NCI-H1694 (cell line): ENCODE results near the gene RSPRY1.
A peak's percentile ranks its signal among the peaks of the same experiment; 100 is the strongest.

Experiments
- DNase-seq: peaks from one replicate; lab custom pipeline; 2025; lab: John Stamatoyannopoulos, UW

The RSPRY1 gene

DNA sequence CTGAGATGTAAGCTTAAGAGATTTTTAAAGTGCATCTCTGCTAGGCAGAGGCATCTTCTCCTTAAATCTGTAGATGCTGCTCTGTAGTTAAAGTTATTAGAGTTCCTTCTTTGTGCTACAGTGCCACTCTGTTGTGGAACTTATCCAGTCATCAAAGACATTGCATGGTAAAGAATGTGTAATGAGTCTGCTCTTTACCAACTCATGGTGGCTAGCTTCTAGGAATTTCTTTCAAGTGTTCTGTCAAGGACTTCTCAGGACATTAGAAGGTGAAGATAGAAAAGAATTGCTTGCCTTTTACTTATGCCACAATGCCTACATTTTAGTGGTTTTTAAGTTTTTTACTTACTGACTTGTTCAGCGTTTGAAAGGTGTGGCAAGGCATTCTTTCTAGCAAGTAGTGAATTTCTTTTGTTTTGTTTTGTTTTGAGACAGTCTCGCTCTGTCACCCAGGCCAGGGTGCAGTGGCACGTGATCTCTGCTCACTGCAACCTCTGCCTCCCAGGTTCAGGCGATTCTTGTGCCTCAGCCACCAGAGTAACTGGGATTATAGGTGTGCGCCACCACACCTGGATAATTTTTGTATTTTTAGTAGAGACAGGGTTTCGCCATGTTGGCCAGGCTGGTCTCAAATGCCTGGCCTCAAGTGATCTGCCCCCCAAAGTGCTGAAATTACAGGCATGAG, 38.7 kb downstream of the RSPRY1 start:
- DNase-seq: no peak

DNA sequence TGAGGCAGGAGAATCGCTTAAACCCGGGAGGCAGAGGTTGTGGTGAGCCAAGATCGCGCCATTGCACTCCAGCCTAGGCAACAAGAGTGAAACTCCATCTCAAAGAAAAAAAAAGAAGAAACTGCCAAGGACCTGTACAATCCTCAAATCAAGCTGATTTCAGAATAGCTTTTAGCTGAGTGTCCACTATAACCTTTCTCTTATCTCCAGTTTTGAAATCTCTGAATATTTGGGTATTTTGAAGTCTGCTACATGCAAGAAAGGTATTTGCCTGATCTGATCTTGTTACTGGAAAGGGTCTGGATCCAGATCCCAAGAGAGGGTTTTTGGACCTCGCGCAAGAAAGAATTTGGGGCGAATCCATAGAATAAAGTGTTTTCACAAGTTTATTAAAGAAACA, 39.8 kb downstream of the RSPRY1 start:
- no peak for DNase-seq

- no peak for DNase-seq
These were observed 40.8 kb downstream of the RSPRY1 start for GRCh38 chr16:57226701-57227621.

DNA sequence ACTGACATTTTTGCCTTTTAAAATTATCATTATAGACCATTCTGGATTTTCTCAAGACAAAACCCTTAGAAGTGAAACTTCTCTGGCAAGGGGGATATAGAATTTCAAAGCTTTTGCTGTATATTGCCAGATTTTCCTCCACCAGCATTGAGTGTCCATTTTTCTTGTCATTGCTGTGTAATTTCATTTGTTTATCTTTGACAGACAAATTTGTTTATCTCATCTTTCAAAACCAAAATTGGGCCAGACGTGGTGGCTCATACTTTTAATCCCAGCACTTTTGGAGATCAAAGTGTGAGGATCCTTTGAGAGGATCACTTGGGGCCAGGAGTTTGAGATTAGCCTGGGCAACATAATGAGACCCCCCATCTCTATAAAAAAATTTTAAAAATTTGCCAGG, 43.0 kb downstream of the RSPRY1 start:
- no peak for DNase-seq

DNA sequence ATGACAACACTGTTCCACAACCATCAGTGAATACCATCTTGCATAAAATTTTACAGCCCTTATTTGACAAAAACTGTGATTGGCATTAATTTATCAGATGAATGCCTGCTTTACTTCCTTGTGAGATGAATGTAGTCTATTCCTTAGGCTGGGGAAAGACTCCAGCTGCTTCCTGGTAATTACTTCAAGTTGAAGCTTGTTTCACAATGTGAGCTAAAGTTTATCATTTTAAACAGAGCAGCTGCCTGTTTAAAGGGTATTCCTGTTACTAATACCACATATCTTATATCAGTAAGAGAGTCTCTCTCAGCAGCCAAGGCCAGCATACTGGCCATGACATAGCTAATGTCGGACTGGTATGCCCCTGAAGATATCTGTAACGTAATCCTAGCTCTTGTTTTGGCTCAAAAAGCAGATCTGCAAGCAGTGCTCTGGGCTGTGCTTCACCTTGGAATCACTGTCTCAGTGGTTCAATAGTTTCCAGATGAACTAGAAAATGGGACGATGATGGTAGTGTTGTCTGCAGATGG, 45.8 kb downstream of the RSPRY1 start:
- no peak for DNase-seq

GRCh38 chr16:57233944-57234706, 48.0 kb downstream of the RSPRY1 start:
- DNase-seq: no peak

DNA sequence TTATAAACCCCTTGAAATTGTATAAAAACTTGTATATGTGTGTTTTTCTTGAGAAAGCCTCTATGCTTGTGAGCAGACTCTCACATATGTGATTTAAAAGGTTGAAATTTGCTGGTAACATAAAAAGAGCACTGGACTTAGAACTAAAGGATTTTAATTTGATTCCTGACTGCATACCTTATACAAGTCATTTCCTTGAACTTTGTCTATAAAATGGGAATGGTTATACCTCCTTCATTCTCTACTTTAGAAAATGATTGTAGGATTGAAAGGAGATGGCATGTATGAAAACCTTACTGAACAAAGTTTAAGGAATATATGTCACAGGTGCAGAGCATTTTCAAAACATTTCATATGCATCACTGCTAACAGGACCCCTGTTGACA, 48.6 kb downstream of the RSPRY1 start:
- DNase-seq: no peak

- no peak for DNase-seq
These were observed 49.2 kb downstream of the RSPRY1 start for GRCh38 chr16:57235128-57236021.

GRCh38 chr16:57236022-57236350, 49.9 kb downstream of the RSPRY1 start:
- no peak for DNase-seq

DNA sequence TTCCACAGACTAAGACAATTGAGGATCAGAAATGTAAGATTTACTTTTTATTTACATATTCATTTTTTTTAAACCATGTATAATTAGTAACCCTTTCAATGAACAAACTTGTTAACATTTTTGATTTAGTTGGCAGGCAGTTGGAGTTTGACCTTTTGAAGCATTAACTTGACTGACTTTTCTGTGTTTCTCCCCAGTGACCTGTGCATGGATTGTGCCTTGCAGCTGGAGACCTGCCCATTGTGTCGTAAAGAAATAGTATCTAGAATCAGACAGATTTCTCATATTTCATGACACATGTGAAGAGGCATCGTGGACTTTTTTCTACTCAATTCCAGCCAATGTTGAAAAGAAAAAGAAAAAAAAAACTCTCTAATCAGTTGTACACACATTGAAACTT, 52.6 kb downstream of the RSPRY1 start:
- no peak for DNase-seq

- DNase-seq: no peak
These were observed 53.0 kb downstream of the RSPRY1 start for GRCh38 chr16:57239107-57239506.

DNA sequence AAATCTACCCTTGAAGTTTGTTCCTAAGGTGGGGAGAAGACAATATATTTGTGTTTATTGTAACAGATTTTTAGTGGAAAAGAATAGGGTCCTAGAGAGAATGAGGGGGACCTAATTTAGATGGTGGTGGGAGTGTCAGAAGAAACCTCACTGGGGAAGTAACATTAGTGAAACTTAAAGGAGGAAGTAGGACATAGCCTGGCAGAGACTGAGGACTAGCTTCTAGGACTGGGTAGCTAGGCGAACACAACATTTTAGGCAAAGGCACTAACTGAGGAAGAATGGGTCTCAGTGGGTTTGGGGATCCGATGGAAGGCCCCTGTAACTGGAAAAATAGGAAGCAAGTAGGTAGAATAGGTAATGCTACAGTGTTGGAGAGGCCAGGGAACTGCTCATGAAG, 54.7 kb downstream of the RSPRY1 start:
- DNase-seq: no peak

GRCh38 chr16:57242650-57243049, 56.5 kb downstream of the RSPRY1 start:
- DNase-seq: no peak

DNA sequence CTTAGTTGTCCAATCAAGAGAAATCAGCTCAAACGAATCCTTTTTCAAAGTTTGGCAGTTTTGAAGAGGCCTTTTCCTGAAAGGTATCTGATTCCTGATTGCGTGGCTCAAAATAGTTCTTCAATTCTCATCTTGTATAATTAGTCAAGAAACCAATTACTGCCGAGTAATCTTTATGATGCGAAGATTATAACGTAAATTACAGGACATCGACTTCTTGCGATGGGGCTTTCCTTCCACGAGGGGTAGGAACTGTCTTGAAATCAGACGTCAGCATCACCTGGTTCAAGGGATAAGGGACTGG, 58.3 kb downstream of the RSPRY1 start:
- DNase-seq: no peak

DNA sequence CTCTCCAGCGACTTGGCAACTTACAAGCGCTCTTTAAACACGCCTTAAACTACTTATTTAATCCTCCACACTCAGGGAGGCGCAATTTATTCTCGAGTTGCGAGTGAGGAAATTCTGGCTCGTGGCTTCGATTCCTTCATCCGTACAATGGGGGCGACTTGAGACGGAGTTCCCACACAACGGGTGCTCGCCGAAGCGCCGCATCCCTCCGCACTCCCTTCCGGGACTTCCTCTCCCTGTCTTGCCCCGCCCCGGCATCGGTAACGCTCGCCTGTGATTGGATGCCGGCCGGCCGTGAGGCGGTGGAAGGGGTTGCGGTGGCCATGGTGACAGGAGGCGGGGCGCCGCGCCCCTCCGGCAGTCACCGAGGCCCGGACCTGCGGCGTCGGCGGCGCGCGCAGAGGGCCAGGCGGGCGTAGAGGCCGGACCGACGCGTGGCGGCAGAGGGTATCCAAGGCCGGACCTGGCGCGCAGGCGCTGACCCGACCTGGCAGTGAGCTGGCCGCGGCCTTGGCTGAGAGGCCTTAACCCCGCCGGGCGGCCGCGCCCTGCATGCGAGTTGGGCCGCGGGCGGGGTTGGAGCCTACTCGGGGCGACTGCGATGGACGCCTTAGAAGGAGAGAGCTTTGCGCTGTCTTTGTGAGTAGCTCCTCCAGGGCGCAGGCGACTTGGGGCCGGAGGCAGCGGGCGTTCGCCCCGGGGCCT, 58.8 kb downstream of the RSPRY1 start, which contains the start of gene ARL2BP:
TSS of gene ARL2BP (plus strand) at position 493 of the 705 bp plus-strand sequence. CDS start at position 602, 109 bp downstream.
- DNase-seq: peak; percentile 83

- DNase-seq: no peak
These were observed 59.5 kb downstream of the RSPRY1 start for GRCh38 chr16:57245472-57246113.

DNA sequence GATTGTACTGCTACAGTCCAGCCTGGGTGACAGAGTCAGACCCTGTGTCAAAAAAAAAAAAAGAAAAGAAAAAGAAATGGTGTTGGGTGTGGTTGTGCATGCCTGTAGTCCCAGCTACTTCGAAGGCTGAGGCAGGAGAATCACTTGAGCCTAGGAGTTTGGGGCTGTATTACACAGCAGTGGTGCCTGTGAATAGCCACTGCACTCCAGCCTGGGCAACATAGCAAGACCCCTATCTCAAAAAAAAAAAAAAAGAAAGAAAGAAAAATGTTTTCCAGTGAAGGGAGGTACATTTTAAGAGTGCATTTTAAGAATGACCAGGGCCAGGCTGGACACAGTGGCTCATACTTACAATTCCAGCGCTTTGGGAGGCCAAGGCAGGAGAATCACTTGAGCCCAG, 65.2 kb downstream of the RSPRY1 start:
- no peak for DNase-seq

DNA sequence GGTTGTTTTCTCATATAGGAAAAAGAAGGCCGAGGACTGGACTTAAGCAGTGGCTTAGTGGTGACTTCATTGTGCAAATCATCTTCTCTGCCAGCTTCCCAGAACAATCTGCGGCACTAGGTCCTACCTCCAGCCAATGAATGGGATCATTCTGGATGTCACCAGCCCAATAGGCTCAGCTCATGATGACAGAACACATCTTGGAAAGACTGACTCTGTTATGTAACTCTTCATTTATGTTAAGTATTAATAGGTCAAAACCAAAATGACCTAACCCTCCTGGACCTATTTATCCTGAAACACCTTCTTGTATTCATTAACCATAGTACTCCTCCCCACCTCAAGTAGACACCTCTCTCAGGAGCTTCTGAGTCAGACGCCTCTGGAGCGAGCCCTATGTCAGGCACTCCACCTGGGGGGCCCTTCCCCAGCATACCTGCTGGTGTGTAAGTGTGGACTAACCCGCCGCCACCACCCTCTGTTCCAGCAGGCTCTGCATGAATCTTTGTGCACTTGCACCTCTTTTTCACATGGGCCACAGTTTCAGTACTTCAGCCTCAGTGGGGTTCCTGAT, 66.1 kb downstream of the RSPRY1 start:
- DNase-seq: no peak

- DNase-seq: no peak
These were observed 67.3 kb downstream of the RSPRY1 start for GRCh38 chr16:57253466-57253865.
